Kidney epithelial cell (primary cell): ENCODE results near the gene SLC7A14. TPM values are rescaled to one million over a fixed set of nuclear protein-coding genes. Genes with fewer than 3 reads are reported as not detected.

ENCODE experiments used
- DNase-seq: peaks from one replicate; pipeline ENCODE4 v3.0.0-alpha.2; 2010; ENCODE audit warnings: low read depth
- H3K27me3 ChIP-seq: 2 replicates; pipeline ENCODE4 v1.6.0; 2011; ENCODE audit warnings: low read length; ENCODE audit not compliant: control insufficient read depth, insufficient read depth
- H3K36me3 ChIP-seq: 2 replicates; pipeline ENCODE4 v1.5.1; 2011; ENCODE audit warnings: low read length; ENCODE audit not compliant: control insufficient read depth, insufficient read depth
- H3K4me3 ChIP-seq: 2 replicates; pipeline ENCODE4 v1.5.1; 2011; ENCODE audit warnings: low read depth, mild to moderate bottlenecking, control low read depth, low read length
- CTCF ChIP-seq: IDR thresholded peaks from 2 replicates; pipeline ENCODE4 v1.5.1; 2011; ENCODE audit warnings: mild to moderate bottlenecking, moderate library complexity, low read length, control low read depth, inconsistent platforms; ENCODE audit not compliant: insufficient read depth, poor library complexity, severe bottlenecking
- total RNA-seq: library from RNA; depleted of rRNA; stranded (reverse); fragments of >200 nt; gene quantifications from 2 replicates; pipeline ENCODE4 v1.2.3, GENCODE V29; 2015

Gene SLC7A14
- total RNA-seq, 1 donor from 2014 or later = not detected

GRCh38 chr3:170508291-170508690 is 77.6 kb downstream of the SLC7A14 start:
- no peaks in the 10 kb centered on the region for H3K36me3 ChIP-seq
- H3K27me3 ChIP-seq = no peaks in the 10 kb centered on the region
- DNase-seq = no peak
- TF ChIP-seq CTCF = no peak
- H3K4me3 ChIP-seq = no peak overlapping the region

- no peaks in the 10 kb centered on the region for H3K27me3 ChIP-seq
- DNase-seq = no peak
- H3K4me3 ChIP-seq = no peak overlapping the region
- no peaks in the 10 kb centered on the region for H3K36me3 ChIP-seq
- no peak for TF ChIP-seq CTCF
Measured at GRCh38 chr3:170507063-170507462, 78.8 kb downstream of the SLC7A14 start.

- H3K4me3 ChIP-seq = no peak overlapping the region
- DNase-seq = peak; percentile 26
- no peaks in the 10 kb centered on the region for H3K36me3 ChIP-seq
- TF ChIP-seq CTCF = no peak
- H3K27me3 ChIP-seq = no peaks in the 10 kb centered on the region
Measured at GRCh38 chr3:170506556-170506955, 79.3 kb downstream of the SLC7A14 start.

- DNase-seq = no peak
- H3K4me3 ChIP-seq = no peak overlapping the region
- no peaks in the 10 kb centered on the region for H3K27me3 ChIP-seq
- H3K36me3 ChIP-seq = no peaks in the 10 kb centered on the region
- no peak for TF ChIP-seq CTCF
Measured at GRCh38 chr3:170502297-170502696, 83.6 kb downstream of the SLC7A14 start.

GRCh38 chr3:170500995-170501394 is 84.9 kb downstream of the SLC7A14 start:
- H3K4me3 ChIP-seq = no peak overlapping the region
- H3K27me3 ChIP-seq = no peaks in the 10 kb centered on the region
- DNase-seq = no peak
- no peaks in the 10 kb centered on the region for H3K36me3 ChIP-seq
- no peak for TF ChIP-seq CTCF

- Histone ChIP-seq H3K36me3 (no peaks in the 10 kb centered on the region), H3K27me3 (no peaks in the 10 kb centered on the region), H3K4me3 (no peak overlapping the region)
- DNase-seq = no peak
- no peak for TF ChIP-seq CTCF
Measured at GRCh38 chr3:170500462-170500861, 85.4 kb downstream of the SLC7A14 start.
